Loucy (cell line): ENCODE data around the gene FKBP14.

Source experiments
- CTCF ChIP-seq: fragments of 200-600 bp; sonication (generic); conservative IDR thresholded peaks from 2 replicates; pipeline ENCODE4 v1.5.1; 2014; ENCODE audit warnings: mild to moderate bottlenecking, antibody characterized with exemption, low read length
- EZH2phosphoT487 ChIP-seq: fragments of 200-600 bp; IDR thresholded peaks from 2 replicates; pipeline ENCODE4 v1.6.1; 2018; ENCODE audit warnings: antibody characterized with exemption, mild to moderate bottlenecking, moderate library complexity, borderline replicate concordance

GRCh38 chr7:29989257-29989995 is 37.1 kb downstream of the FKBP14 start, which contains the start of gene SCRN1:
- TF ChIP-seq CTCF (no peak), EZH2phosphoT487 (no peak)
